ENCODE data around the gene PRPF38A. TPM values are rescaled to one million over a fixed set of nuclear protein-coding genes. Genes with fewer than 3 reads are reported as not detected.

The PRPF38A gene
- polyA plus RNA-seq, 1 of the 3 experiments (the other 2 are of a cell fraction): 24.3 TPM

DNA sequence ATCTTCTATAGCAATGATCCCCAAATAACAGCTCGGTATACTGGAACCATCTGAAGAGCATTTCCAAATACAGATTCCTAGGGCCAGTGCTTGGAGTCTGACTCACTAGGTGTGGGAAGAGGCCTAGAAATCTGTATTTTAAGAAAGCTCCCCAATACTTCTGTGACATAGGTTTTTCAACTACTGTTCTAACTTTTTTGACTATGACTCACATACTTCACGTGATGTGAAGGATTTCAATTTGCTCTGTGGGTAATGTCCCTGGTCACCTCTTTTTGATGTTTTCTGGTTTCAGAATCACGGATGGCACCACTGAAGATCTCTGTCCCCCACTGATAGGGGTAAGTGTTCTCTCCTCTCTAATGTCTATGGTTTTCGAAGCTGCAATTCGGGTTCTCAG is 11.2 kb upstream of the PRPF38A start:
- Histone ChIP-seq H3K9me2 (no peaks in the 10 kb centered on the region), H3F3A (replicated peaks; ENCODE audit: insufficient read depth) (no peaks in the 10 kb centered on the region), H3K79me2 (ENCODE audit: insufficient read depth) (peaks cover 5% of the 10 kb centered on the region; the same call in 1 of the 2 replicates), H3K4me3 (ENCODE audit: low read depth in 2 of 2, low read length in 1 of 2) (no peak overlapping the region), H3K4me1 (ENCODE audit: control insufficient read depth in 1 of 2, insufficient read depth in 2 of 2, low read depth in 1 of 2, low read length in 1 of 2) (no peaks in the 10 kb centered on the region), H3K9me3 (no peaks in the 10 kb centered on the region), H3K36me3 (replicated peaks in 1 of 2; ENCODE audit: control insufficient read depth in 1 of 2, insufficient read depth in 2 of 2, low read length in 1 of 2) (peaks cover 8 to 25% of the 10 kb centered on the region in 2 experiments), H3K4me2 (no peak overlapping the region), H4K20me1 (ENCODE audit: insufficient read depth) (no peaks in the 10 kb centered on the region), H2AFZ (ENCODE audit: low read depth) (no peak overlapping the region), H3K27me3 (ENCODE audit: insufficient read depth) (no peaks in the 10 kb centered on the region), H3K9ac (no peak overlapping the region), H3K27ac (ENCODE audit: low read depth in 2 of 2, low read length in 1 of 2) (no peak overlapping the region)
- ChIA-PET POLR2A (no interaction called here), CTCF (interaction anchor here (1.3 kb wide), 1 partner anchor 25 kb away, joined by 3 read pairs; no protein-coding TSS in a partner anchor)
- DNase-seq: no peak
- WGBS (ENCODE audit: low lambda C conversion rate): 89% methylated on average over 5 of the region's 5 CpGs
- TF ChIP-seq IRF3 (IDR thresholded peaks at IDR 0.05; ENCODE audit: low read depth, low read length): no peak
- no peak for TF ChIP-seq EP300 (IDR thresholded peaks at IDR 0.05; ENCODE audit: borderline replicate concordance in 1 of 2, low read depth in 1 of 2, low read length in 1 of 2)
- TF ChIP-seq EZH2phosphoT487 (IDR thresholded peaks at IDR 0.05; ENCODE audit: borderline replicate concordance, low read depth): no peak
- TF ChIP-seq ELF1 (IDR thresholded peaks at IDR 0.05): no peak
- no peak for TF ChIP-seq RXRA (IDR thresholded peaks at IDR 0.05; ENCODE audit: borderline replicate concordance, low read depth)
- TF ChIP-seq ZBTB33 (IDR thresholded peaks at IDR 0.05; ENCODE audit: borderline replicate concordance, low read depth): no peak
- TF ChIP-seq, protein P1, sequence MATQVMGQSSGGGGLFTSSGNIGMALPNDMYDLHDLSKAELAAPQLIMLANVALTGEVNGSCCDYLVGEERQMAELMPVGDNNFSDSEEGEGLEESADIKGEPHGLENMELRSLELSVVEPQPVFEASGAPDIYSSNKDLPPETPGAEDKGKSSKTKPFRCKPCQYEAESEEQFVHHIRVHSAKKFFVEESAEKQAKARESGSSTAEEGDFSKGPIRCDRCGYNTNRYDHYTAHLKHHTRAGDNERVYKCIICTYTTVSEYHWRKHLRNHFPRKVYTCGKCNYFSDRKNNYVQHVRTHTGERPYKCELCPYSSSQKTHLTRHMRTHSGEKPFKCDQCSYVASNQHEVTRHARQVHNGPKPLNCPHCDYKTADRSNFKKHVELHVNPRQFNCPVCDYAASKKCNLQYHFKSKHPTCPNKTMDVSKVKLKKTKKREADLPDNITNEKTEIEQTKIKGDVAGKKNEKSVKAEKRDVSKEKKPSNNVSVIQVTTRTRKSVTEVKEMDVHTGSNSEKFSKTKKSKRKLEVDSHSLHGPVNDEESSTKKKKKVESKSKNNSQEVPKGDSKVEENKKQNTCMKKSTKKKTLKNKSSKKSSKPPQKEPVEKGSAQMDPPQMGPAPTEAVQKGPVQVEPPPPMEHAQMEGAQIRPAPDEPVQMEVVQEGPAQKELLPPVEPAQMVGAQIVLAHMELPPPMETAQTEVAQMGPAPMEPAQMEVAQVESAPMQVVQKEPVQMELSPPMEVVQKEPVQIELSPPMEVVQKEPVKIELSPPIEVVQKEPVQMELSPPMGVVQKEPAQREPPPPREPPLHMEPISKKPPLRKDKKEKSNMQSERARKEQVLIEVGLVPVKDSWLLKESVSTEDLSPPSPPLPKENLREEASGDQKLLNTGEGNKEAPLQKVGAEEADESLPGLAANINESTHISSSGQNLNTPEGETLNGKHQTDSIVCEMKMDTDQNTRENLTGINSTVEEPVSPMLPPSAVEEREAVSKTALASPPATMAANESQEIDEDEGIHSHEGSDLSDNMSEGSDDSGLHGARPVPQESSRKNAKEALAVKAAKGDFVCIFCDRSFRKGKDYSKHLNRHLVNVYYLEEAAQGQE (IDR thresholded peaks at IDR 0.05; ENCODE audit: low read depth, low read length): no peak
- no peak for TF ChIP-seq RCOR1 (IDR thresholded peaks at IDR 0.05; ENCODE audit: low read length)
- TF ChIP-seq JUND (IDR thresholded peaks at IDR 0.05): no peak
- no peak for TF ChIP-seq GABPA (IDR thresholded peaks at IDR 0.05; ENCODE audit: low read depth)
- no peak for TF ChIP-seq POLR2AphosphoS5 (IDR thresholded peaks at IDR 0.05; ENCODE audit: low read depth, low read length)
- TF ChIP-seq, protein P2, sequence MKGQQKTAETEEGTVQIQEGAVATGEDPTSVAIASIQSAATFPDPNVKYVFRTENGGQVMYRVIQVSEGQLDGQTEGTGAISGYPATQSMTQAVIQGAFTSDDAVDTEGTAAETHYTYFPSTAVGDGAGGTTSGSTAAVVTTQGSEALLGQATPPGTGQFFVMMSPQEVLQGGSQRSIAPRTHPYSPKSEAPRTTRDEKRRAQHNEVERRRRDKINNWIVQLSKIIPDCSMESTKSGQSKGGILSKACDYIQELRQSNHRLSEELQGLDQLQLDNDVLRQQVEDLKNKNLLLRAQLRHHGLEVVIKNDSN (IDR thresholded peaks at IDR 0.05; ENCODE audit: borderline replicate concordance, low read depth): no peak
- TF ChIP-seq SIN3A (IDR thresholded peaks at IDR 0.05; ENCODE audit: borderline replicate concordance, low read depth, low read length): no peak
- TF ChIP-seq SMC3 (IDR thresholded peaks at IDR 0.05; ENCODE audit: low read depth, low read length): no peak

All from SK-N-SH (cell line).